Endometrial microvascular endothelial cells (primary cell): Measurements from ENCODE around the gene XPO4. TPM values are rescaled to one million over a fixed set of nuclear protein-coding genes. Genes with fewer than 3 reads are reported as not detected.

ENCODE experiments used
- in situ Hi-C: cut with HindIII; loops from 2 replicates; pipeline ENCODE4 v1.10.0; 2017; ENCODE audit warnings: low sequenced_read_pairs, low pct_unique_long_range_greater_than_20kb; ENCODE audit errors: inconsistent ontology term
- total RNA-seq: library from RNA; depleted of rRNA; stranded (reverse); fragments of >200 nt; gene quantifications from one replicate; pipeline ENCODE4 v1.2.3, GENCODE V29; 2015; ENCODE audit errors: inconsistent ontology term

XPO4 gene
- total RNA-seq, 1 donor from 2014 or later, result 33.5 TPM

DNA sequence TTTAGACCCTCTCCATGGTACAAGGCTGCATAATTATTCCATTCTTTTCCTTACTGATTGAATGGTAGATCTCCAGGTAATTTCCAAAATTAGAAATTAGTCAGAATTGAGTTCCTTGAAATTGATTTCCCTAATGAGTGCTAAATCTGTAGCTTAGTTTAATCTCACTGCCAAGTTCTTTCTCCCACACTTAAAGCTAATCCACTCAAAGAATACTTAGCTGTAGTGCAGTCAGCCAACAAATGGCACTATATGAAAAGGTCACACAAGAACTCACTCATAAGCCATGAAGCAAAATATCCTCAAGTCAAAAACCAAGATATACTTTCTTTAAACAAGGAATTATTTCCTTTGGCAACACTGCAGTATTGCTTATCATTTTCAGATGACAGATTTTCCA lies 62.0 kb downstream of the XPO4 start:
- in situ Hi-C loops, result no loop called here

DNA sequence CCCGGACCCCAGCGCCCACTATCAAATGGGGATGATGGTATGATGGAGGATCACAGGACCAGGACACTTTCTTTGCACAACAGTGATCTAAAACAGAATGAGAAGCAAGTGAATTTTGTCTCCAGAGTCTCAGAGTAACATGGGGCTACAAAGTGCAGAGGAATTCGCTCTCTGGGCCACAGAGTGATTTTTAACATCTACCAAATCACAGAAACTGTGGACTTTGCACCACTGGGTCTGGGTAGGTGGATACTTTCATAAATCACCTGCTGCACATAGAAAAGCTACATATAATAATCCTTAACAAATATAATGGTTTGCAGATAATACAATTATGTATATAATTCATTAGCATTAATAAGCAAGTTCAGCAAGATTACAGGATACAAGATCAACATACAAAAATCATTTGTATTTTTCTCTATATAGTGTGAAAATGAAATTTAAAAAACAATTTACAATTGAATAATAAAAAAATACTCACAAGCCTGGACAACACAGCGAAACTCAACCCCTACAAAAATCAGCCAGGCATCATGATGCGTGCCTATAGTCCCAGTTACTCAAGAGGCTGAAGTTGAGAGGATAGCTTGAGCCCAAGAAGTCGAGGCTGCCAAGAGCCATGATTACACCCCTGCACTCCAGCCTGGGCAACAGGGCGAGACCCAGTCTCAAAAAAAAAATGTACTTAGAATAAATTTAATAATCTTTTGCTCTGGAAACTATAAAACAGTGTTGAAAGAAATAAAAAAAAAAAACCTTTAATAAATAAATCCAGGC lies 68.5 kb downstream of the XPO4 start:
- in situ Hi-C loops, result no loop called here

DNA sequence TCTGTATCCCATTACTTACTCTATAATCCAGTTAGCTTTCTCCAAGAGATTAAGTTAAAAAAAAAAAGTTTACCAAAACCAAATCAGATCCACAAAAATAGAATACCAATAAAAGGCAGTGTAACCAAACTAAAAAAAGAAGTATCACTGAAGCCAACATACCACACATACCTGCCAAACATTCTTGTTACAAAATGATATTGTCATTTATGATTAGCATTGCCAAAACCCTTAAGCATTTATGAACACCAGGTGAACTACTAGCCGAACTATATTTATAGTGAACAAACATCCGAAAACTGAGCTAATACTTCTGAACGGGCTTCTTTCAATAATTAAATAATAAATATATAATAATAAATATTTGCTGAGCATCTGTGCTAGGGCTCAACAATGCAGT lies 69.7 kb downstream of the XPO4 start:
- in situ Hi-C loops, result no loop called here

DNA sequence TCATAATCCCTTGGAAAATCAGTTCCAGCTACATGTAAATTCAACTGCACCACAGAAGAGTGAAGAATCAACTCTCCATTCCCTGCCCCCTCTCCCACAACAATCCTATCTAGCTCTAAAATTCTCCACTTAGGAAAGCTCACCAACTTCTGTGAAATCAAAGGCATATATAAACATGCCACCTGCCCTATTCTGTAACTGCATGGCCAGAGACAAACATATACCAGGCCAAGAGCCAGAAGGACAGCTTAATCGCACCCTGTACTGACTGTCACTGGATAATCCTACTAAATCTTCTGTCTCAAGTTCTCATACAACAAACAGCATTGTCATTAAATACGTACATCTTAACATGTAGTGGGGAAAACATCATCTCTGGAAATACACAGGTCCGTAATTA lies 70.6 kb downstream of the XPO4 start:
- in situ Hi-C loops, result no loop called here

DNA sequence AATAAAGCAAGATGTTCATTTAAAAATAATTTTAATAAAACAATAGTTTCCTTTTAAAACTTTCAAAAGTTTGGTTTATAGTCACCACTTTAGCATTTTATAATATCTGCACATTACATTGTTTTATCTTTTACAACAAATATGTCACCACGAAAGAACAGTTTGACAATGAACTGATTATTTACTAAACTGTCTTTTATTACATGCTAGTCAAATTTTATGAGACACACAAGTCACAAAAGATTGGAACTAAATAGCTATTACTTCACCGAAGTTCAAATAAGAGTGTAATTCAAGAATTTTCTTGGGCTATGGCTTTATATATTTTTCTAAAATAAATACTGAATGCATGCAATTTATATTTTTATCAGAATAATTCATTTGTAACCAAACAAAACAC lies 71.3 kb downstream of the XPO4 start:
- in situ Hi-C loops, result no loop called here

DNA sequence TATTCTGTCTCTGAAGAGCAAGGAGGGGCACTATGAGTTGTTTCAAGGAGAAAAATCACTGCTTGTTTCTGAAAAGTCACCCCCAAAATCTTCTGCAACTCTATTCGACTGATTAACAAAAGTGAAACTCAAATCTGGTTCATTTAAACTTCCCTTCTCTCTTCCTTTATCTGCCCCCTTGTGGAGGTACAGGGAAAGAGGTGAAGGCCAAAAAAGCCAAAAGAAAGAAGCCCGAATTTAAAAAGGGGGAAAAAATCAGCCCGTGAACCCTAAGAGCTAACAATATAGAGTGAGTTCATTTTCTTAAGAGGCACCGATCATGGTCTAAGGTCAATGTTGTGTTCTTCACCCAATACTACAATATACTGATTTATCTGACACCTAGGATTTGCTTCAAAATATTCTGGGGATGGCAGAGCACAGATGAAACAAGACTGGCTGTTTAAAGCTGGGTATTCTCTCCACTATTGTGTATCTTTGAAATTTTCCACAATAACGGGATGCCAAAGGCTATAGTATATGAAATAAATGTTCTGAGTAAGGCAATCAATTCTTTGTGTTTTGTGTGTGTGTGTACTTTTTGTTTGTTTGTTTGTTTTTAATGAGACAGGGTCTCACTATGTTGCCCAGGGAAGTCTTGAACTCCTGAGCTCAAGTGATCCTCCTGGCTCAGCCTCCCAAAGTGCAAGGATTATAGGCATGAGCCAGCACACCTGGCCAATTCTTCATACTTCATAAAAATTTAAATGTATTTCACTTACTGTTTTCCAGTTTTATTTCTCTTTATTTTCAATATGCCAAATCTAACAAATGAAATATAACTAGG lies 73.8 kb downstream of the XPO4 start:
- in situ Hi-C loops, result no loop called here

DNA sequence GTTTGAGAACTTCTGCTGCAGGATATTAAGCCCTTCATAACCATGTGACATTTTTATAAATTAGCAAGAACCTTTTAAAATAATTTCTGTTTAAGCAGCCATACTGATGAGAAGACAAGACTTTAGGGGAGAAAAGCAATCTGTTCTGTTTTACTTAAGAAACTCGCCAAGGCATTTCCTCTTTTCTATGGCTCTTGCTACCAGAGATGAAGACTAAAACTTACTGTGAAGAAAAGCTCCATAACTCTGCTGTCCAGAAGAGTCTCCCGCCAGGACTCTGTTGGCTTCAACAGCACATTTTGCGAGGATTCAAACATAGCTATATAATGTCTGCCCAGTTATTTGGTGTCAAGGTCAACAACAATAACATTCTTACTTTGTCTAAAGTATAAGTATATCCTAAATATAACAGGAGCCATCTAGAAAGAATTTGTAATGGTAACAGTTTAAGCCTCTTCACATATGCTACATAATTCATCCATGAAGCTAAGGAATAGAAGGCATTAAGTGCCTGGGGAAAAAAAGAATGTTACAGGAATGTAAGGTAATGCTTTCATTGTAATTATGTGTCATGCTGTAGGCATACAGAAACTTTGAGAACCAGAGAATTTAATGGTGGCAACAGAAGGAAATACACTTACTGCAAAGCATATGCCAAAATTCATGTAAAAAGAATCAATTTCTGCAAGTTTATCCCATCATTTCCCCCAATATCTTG lies 75.5 kb downstream of the XPO4 start:
- in situ Hi-C loops, result no loop called here

DNA sequence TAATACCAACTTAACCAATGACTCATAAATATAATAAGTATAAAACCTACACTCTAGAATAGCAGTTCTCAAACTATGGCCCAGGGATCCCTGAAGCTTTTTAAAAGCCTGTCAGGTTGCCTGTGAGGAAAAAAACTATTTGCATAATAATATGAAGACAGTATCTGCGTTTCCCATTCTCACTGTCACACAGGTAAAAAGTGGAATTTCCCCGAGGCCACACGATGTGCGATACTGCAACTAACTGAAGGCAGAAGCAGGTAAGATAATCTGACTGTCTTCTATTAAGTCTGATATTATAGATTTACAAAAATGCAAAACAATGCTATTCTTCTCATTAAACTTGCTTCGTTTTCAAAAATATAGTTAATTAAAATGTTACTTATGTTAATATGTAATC lies 76.2 kb downstream of the XPO4 start:
- in situ Hi-C loops, result no loop called here

DNA sequence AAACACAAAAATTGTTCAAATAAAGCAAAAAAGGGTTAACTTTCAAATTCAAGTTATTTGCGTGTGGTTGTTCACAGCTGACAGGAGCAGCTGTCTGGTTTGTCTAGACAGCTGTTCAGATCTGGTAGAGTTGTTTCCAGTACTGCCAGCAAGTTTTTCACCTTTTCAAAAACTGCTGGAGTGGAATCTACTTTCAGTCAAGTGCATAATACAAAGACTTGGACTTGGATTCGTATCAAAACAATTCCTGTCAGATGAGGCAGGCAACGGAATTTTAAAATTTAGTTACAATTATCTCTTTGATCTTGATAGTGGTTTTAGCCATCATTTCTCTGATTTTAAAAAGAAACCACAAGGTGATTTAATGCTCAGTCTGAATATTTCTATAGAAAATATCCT lies 77.1 kb downstream of the XPO4 start:
- in situ Hi-C loops, result no loop called here

DNA sequence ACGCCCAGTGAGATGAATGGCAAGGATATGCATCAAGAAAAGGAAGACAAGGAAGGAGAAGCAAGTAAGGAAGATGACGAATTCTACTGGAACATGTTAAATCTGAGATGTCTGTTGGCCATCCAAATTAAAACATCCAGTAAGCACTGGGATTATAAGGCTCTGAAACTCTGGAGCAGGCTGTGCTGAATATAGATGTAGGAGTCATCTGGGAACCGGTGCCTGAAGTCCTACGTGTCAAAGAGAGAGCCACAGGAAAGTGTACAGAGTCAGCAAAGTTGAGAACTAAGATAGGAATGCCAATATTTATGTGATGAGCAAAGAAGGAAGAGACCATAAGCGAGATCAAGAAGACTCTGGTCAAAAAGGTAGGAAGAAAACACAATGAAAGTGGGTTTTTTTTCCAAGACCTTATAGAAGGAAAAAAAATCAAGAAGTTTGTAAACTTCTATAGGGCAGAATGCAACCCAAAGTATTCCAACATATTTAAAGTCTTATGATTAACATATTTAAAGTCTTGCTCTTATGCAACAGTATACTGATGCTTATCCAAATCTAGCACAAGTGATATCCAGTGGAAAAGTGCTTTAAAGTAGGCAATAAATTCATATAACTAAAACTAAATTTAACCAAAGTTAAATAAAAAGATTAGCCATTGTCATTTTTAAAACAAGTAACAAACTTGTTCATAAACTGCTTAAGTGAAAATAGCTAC lies 77.6 kb downstream of the XPO4 start:
- in situ Hi-C loops, result no loop called here

DNA sequence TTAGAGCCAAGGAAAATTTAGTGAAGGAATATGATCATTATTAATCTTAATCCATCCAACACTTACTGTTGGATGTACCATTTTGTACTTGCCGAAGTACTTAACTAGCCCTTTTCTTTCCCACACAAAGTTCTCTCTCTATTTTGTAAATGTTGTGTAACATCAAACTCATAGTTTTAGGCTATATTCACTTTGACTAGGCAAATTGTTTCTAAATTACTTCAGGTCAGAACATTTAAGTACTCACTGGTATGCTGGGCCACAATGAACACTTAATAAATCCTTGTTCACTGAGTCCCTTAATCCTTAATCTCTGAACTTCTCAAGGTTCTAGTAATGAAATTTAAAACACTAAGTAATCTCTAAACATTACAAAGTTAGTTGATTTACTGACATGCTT lies 79.5 kb downstream of the XPO4 start:
- in situ Hi-C loops, result no loop called here

DNA sequence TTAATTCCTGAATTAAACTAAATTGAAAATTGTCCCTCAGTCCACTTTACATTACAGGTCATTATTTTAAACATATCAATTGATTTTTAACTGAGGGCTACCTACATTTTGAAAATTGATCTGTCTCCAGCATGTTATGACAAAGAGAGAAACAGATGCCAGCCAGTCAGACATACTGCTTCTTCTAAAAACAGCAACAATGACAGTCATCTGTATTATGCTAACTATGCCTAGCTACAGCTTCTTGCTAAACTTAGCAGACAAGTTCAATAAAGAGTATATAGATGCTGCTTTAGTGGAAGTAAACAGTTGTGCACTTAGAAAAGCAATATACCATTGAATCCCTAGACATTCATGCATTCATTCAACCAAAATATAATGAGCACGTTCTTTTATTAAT lies 80.1 kb downstream of the XPO4 start:
- in situ Hi-C loops, result no loop called here

DNA sequence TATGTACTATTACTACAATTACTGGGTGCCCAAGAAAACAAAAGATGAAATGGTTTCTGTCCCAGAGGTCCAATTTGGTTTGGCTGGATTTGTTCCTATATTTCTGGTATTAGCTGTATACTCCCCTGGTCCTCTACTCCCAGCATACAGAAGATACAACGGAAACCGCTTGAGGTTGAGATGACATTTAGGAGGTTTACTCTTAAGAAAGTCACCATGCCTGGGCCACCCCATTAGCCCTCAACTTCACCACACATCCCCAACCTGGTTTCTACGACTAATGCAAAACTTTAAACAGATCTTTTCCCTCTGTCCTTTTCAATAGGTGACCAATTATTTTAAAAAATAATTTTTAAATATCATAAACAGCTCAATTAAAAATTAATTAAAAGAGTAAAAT lies 82.8 kb downstream of the XPO4 start:
- in situ Hi-C loops, result loop anchor here (10.0 kb wide), 1 partner anchor 115 kb away; the partner anchor contains the start of gene IL17D

DNA sequence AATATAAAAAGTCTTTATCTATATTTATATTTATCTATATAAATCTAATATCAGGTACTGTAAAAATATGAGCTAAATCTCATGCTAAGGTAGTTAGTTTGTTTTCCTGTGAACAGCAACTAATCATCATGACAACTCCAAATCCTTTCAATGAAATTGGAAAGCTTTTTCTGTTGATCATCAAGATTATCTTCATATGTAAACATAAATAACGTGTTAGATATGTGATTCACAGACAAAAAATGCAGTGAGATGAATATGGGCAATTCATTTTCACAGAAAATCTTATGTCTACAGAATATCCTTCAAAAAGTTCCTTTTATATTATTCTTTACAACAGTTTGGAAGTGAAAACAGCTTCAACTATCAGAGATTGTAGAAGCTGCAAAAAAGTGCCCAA lies 87.1 kb downstream of the XPO4 start:
- in situ Hi-C loops, result loop anchor here (10.0 kb wide), 1 partner anchor 111 kb away; the partner anchor contains the start of gene IL17D

DNA sequence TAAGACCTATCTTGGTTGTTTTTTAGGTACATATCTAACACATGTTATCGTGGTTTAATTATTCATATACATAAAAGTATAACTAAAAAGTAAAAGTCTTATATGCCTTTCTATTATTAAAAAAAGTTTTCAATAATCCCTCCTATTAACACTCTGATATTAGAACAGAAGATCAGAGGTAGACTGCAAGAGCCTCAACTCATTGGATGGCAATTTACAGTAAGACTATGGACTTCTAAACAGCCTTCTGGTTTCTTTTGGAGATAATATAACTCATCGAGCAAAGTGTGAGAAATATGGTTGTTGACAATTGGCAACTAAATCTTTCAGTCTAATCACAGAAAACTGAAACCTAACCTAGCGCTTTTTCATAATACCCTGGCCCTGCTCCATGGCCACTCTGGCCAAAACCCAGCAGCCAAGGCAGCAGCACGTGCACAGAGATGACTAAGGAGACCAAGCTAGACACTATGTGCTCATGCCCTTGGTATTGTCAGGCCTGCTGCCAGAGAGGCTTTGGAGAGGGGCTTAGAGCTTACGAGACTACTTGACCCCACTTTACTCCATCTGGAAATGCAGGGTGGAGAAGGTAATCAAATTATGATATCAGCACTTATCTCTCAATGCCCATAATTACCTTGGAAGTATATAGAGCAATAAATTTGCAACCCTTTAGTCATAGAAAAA lies 88.2 kb downstream of the XPO4 start:
- in situ Hi-C loops, result loop anchor here (10.0 kb wide), 1 partner anchor 110 kb away; the partner anchor contains the start of gene IL17D

DNA sequence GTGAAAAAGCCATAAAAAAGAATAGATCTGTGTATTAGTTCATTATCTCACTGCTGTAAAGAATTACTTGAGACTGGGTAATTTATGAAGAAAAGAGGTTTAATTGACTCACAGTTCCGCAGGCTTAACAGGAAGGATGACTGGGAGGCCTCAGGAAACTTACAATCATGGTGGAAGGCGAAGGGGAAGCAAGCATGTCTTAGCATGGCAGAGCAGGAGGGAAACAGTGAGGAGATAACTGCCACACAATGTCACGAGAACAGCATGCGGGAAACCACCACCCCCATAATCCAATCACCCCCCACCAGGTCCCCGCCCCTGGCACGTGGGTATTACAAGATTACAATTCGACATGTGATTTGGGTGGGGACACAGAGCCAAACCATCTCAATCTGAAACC lies 89.7 kb downstream of the XPO4 start:
- in situ Hi-C loops, result loop anchor here (10.0 kb wide), 1 partner anchor 108 kb away; the partner anchor contains the start of gene IL17D

DNA sequence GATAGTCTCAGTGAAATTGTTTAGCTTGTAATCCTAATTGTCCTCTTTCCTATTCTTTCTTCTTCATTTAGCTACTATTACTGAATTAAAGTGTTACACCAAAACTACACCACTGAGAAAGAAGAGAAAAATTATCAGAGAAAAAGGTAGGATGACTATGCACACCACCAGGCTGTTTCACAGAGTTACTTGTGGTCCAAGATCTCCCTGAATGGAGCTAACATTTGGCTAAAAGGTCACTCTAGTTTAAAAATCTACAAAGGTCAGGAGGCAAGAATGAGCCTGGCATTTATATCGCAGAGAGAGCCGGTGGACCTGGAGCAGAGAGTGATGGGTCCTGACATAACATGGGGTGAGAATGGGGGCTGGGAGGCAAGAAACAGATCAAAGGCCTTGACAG lies 91.7 kb downstream of the XPO4 start:
- in situ Hi-C loops, result loop anchor here (10.0 kb wide), 1 partner anchor 106 kb away; the partner anchor contains the start of gene IL17D

DNA sequence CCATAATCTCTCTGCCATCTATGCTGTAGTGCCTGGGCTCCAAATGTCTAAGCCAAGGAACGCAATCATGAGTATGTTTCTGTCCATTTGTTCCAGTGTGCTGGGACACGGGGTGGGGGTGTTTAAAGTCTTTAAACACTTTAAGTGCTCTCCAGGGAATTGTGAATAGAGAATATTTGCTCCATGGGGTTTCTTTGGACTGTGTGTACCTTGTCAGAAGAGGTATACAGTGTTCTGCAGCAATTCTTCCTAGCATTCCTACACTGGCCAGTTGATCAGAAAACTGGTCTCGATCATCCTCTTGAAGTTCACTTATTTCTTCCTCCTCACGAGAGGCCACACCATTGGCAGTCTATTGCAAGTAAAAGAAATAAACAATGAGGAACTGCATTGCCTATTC lies 93.7 kb downstream of the XPO4 start:
- in situ Hi-C loops, result no loop called here
